CD14-positive monocyte (primary cell): ENCODE data around the gene RHPN2. TPM values are rescaled to one million over a fixed set of nuclear protein-coding genes. Genes with fewer than 3 reads are reported as not detected.
"Not testable (repeated sequence)": the region's sequence is repeated elsewhere in the genome, so short reads cannot be mapped to it uniquely, and the experiment has no call there.

ENCODE experiments used
- DNase-seq, 3 donors: peaks; one replicate each; pipeline ENCODE4 v3.0.0-alpha.2; 2011 to 2022
- H2AFZ ChIP-seq: 2 replicates; pipeline ENCODE4 v1.6.0; 2012; ENCODE audit warnings: mild to moderate bottlenecking, low read depth, low read length, inconsistent platforms; ENCODE audit not compliant: insufficient read depth, poor library complexity, severe bottlenecking
- H3K27ac ChIP-seq, 2 donors: 1 replicate in 1 of 2; 2 replicates in 1 of 2; pipeline ENCODE4 v1.5.1; 2012 to 2013; ENCODE audit warnings: low read length in 2 of 2, control low read depth in 1 of 2, inconsistent platforms in 1 of 2, low read depth in 1 of 2, mild to moderate bottlenecking in 1 of 2
- H3K27me3 ChIP-seq, 2 donors: one replicate each; pipeline versions ENCODE4 v1.6.0 to v1.6.1; 2011 to 2013; ENCODE audit warnings: low read length in 2 of 2; ENCODE audit not compliant: control insufficient read depth in 2 of 2, insufficient read depth in 2 of 2
- H3K36me3 ChIP-seq, 2 donors: replicated peaks in 1 of 2; 1 replicate in 1 of 2; 2 replicates in 1 of 2; pipeline versions ENCODE4 v1.5.1 to v1.6.1; 2012 to 2013; ENCODE audit warnings: low read length in 2 of 2, control low read depth in 1 of 2, inconsistent platforms in 1 of 2, mild to moderate bottlenecking in 1 of 2; ENCODE audit not compliant: insufficient read depth in 2 of 2, control insufficient read depth in 1 of 2
- H3K4me1 ChIP-seq, 2 donors: 1 replicate in 1 of 2; 2 replicates in 1 of 2; pipeline versions ENCODE4 v1.5.1 to v1.6.1; 2012 to 2013; ENCODE audit warnings: low read length in 2 of 2, control low read depth in 1 of 2, inconsistent platforms in 1 of 2, mild to moderate bottlenecking in 1 of 2, moderate library complexity in 1 of 2; ENCODE audit not compliant: insufficient read depth in 2 of 2, control insufficient read depth in 1 of 2
- H3K4me2 ChIP-seq: replicated peaks from 2 replicates; pipeline ENCODE3; 2012; ENCODE audit warnings: low read length, moderate library complexity, mild to moderate bottlenecking; ENCODE audit not compliant: poor library complexity, severe bottlenecking; ENCODE audit errors: extremely low read depth
- H3K4me3 ChIP-seq, 3 experiments: fragments of 200-600 bp in 1 of 3; sonication (generic) in 1 of 3; replicated peaks in 1 of 3; 1 replicate in 2 of 3; 2 replicates in 1 of 3; pipeline ENCODE4 v1.5.1; 2011 to 2013; ENCODE audit warnings: low read length in 3 of 3, mild to moderate bottlenecking in 3 of 3, control low read depth in 2 of 3, low read depth in 2 of 3, inconsistent platforms in 1 of 3, moderate library complexity in 1 of 3
- H3K79me2 ChIP-seq: 2 replicates; pipeline ENCODE4 v1.6.0; 2012; ENCODE audit warnings: mild to moderate bottlenecking, control low read depth, inconsistent platforms, low read length, moderate library complexity; ENCODE audit not compliant: insufficient read depth
- H3K9ac ChIP-seq: 2 replicates; pipeline ENCODE4 v1.6.0; 2017; ENCODE audit warnings: low read length, mild to moderate bottlenecking; ENCODE audit not compliant: insufficient read depth, poor library complexity, severe bottlenecking
- H3K9me3 ChIP-seq, 2 donors: replicated peaks in 1 of 2; 1 replicate in 1 of 2; 2 replicates in 1 of 2; pipeline versions ENCODE4 v1.5.1 to v1.6.1; 2012 to 2013; ENCODE audit warnings: low read length in 2 of 2, control low read depth in 1 of 2; ENCODE audit not compliant: control insufficient read depth in 1 of 2, insufficient read depth in 1 of 2
- H4K20me1 ChIP-seq: 2 replicates; pipeline ENCODE4 v1.6.0; 2012; ENCODE audit warnings: mild to moderate bottlenecking, low read length, control low read depth, moderate library complexity; ENCODE audit not compliant: insufficient read depth
- H3K27ac Mint-ChIP-seq, 7 donors: one replicate each; pipeline ENCODE4 v1.8.0; 2020; ENCODE audit warnings: mild to moderate bottlenecking in 7 of 7, mixed read lengths in 7 of 7, moderate library complexity in 6 of 7, inconsistent platforms in 2 of 7
- H3K27me3 Mint-ChIP-seq, 3 donors: one replicate each; pipeline ENCODE4 v1.8.0; 2021 to 2022; ENCODE audit warnings: low read depth in 3 of 3, mild to moderate bottlenecking in 3 of 3, mixed read lengths in 3 of 3, moderate library complexity in 3 of 3, inconsistent platforms in 1 of 3
- H3K36me3 Mint-ChIP-seq, 2 donors: one replicate each; pipeline ENCODE4 v1.8.0; 2020; ENCODE audit warnings: mixed read lengths in 2 of 2, inconsistent platforms in 1 of 2, mild to moderate bottlenecking in 1 of 2
- H3K4me1 Mint-ChIP-seq: one replicate; pipeline ENCODE4 v1.8.0; 2020; ENCODE audit warnings: mild to moderate bottlenecking, mixed read lengths
- H3K4me3 Mint-ChIP-seq, 2 donors: one replicate each; pipeline ENCODE4 v1.8.0; 2020; ENCODE audit warnings: mild to moderate bottlenecking in 2 of 2, mixed read lengths in 2 of 2, moderate library complexity in 1 of 2
- H3K9me3 Mint-ChIP-seq, 7 donors: one replicate each; pipeline ENCODE4 v1.8.0; 2020 to 2022; ENCODE audit warnings: mixed read lengths in 7 of 7, mild to moderate bottlenecking in 6 of 7, moderate library complexity in 6 of 7, inconsistent platforms in 2 of 7
- WGBS: methylation state at CpG from one replicate; pipeline ENCODE4 v1.1.5; 2013; ENCODE audit warnings: missing lambda C conversion rate; ENCODE audit not compliant: insufficient coverage; 5-methylcytosine and 5-hydroxymethylcytosine counted together
- intact Hi-C, 2 donors: fragments of 100-400 bp; cut with micrococcal nuclease; formaldehyde crosslinking; loops; one replicate each; pipeline versions ENCODE4 v1.15.0 to v1.15.1; 2023
- polyA plus RNA-seq, 3 donors: library from polyadenylated mRNA; depleted of rRNA in 1 of 3; unstranded in 2 of 3; stranded (reverse) in 1 of 3; fragments of 300-500 nt in 2 of 3; fragments of >200 nt in 1 of 3; fragmentation: Illumina TruSeq in 2 of 3; gene quantifications; 1 replicate in 2 of 3; 2 replicates in 1 of 3; pipeline ENCODE4 v1.2.3, GENCODE V29; 2012 to 2021
- TF ChIP-seq, protein P1 (sequence below): fragments of 200-600 bp; IDR thresholded peaks from one replicate; pipeline ENCODE4 v1.8.0; 2022; ENCODE audit warnings: antibody characterized with exemption, mild to moderate bottlenecking

RHPN2 gene
- polyA plus RNA-seq, 3 donors, result 0.16 to 0.93 (median 0.51) TPM

DNA sequence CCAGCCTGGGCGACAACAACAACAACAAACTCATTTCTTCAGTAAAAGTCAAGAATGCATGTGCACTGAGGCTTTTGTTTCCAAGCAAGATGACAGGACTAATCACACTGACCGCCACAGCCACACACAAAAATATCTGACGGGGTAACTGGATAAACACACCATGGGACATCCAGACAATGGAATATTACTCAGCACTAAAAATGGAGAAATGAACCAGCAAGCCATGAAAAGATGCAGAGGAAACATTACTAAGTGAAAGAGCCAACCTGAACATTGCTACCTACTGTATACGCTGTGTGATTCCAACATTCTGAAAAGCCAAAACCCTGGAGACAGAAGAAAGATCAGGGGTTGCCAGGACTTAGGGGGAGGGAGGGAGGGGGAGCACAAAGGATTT, 56.0 kb downstream of the RHPN2 start:
- no peaks in the 10 kb centered on the region for H4K20me1 ChIP-seq

DNA sequence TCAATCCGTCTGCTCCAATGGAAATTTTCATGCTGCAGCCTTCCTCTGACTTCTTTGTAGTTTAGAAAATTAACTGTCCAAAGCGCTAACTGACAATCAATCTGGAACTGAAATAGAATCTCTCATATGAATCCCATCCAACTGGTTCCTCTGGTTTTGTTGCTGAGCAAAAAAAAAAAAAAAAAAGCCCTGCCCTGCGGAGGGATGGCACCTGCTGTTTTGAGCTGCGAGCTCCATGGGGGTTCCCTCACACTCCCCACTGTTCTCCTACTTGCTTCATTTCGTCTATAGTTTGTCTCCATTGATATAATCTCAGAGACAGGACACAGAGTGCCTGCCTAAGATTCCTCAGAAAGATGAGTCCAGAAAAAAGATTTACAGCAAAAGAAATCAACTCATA, 59.2 kb downstream of the RHPN2 start:
- Mint-ChIP-seq H3K4me3 (no peak overlapping the region), H3K4me1 (no peaks in the 10 kb centered on the region), H3K27me3 (peaks cover 7 to 10% (median 8%) of the 10 kb centered on the region in 3 donors), H3K9me3 (peaks cover 0 to 2% (median 0%) of the 10 kb centered on the region in 7 donors), H3K27ac (no peak overlapping the region), H3K36me3 (no peaks in the 10 kb centered on the region)
- no peaks in the 10 kb centered on the region for H3K9me3 ChIP-seq
- no peaks in the 10 kb centered on the region for H3K27me3 ChIP-seq
- no peaks in the 10 kb centered on the region for H3K4me1 ChIP-seq
- H4K20me1 ChIP-seq, result no peaks in the 10 kb centered on the region
- no peaks in the 10 kb centered on the region for H3K79me2 ChIP-seq
- H2AFZ ChIP-seq, result no peak overlapping the region
- no peak overlapping the region for H3K9ac ChIP-seq
- TF ChIP-seq, protein P1, sequence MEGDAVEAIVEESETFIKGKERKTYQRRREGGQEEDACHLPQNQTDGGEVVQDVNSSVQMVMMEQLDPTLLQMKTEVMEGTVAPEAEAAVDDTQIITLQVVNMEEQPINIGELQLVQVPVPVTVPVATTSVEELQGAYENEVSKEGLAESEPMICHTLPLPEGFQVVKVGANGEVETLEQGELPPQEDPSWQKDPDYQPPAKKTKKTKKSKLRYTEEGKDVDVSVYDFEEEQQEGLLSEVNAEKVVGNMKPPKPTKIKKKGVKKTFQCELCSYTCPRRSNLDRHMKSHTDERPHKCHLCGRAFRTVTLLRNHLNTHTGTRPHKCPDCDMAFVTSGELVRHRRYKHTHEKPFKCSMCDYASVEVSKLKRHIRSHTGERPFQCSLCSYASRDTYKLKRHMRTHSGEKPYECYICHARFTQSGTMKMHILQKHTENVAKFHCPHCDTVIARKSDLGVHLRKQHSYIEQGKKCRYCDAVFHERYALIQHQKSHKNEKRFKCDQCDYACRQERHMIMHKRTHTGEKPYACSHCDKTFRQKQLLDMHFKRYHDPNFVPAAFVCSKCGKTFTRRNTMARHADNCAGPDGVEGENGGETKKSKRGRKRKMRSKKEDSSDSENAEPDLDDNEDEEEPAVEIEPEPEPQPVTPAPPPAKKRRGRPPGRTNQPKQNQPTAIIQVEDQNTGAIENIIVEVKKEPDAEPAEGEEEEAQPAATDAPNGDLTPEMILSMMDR, result no peak
- intact Hi-C loops, result no loop called here
- H3K4me2 ChIP-seq, result no peak overlapping the region
- H3K4me3 ChIP-seq, result no peak overlapping the region
- 56% methylated on average over 2 of the region's 5 CpGs for WGBS
- H3K27ac ChIP-seq, result no peak overlapping the region
- no peak for DNase-seq
- H3K36me3 ChIP-seq, result no peaks in the 10 kb centered on the region

More for the DNA sequence above, 56.0 kb downstream of the RHPN2 start:
- intact Hi-C loops, result no loop called here
- no peak overlapping the region for H3K4me3 ChIP-seq
- no peaks in the 10 kb centered on the region for H3K4me1 ChIP-seq
- peaks cover 2 to 11% (median 9%) of the 10 kb centered on the region in 3 donors for H3K27me3 Mint-ChIP-seq
- H3K79me2 ChIP-seq, result no peaks in the 10 kb centered on the region
- TF ChIP-seq, protein P1, result no peak
- no peak for DNase-seq
- no peak overlapping the region for H3K27ac ChIP-seq
- no peaks in the 10 kb centered on the region for H3K36me3 ChIP-seq
- 100% methylated on average over 1 of the region's 4 CpGs for WGBS
- no peaks in the 10 kb centered on the region for H3K36me3 Mint-ChIP-seq
- no peak overlapping the region for H3K9ac ChIP-seq
- H3K27me3 ChIP-seq, result no peaks in the 10 kb centered on the region
- no peak overlapping the region for H3K4me3 Mint-ChIP-seq
- no peak overlapping the region for H3K27ac Mint-ChIP-seq
- H3K9me3 Mint-ChIP-seq, result no peaks in the 10 kb centered on the region
- H2AFZ ChIP-seq, result no peak overlapping the region
- H3K9me3 ChIP-seq, result no peaks in the 10 kb centered on the region
- H3K4me2 ChIP-seq, result no peak overlapping the region
- H3K4me1 Mint-ChIP-seq, result no peaks in the 10 kb centered on the region

DNA sequence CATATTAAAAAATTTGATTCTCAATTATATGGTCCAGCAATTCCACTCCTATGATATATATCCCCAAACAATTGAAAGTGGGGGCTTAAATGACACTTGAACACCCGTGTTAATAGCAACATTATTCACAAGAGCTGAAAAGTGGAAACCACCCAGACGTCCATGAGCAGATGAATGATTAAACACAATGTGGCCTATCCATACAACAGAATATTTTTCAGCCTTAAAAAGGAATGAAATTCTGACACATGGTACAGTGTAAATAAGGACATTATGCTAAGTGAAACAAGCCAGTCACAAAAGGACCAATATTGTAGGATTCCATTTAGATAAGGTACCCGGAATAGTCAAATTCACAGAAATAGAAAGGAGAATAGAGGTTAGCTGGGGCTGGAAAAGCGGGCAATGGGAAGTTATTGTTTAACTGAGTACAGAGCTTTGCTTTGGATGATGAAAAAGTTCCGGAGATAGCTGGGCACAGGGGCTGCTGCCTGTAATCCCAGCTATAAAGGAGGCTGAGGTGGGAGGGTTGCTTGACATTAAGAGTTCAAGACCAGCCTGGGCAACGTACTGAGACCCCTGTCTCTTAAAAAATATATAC, 61.2 kb downstream of the RHPN2 start:
- H2AFZ ChIP-seq, H3K4me3 Mint-ChIP-seq, H3K27me3 ChIP-seq, H3K4me2 ChIP-seq, H3K4me3 ChIP-seq, H3K79me2 ChIP-seq, H3K36me3 Mint-ChIP-seq, H3K27ac Mint-ChIP-seq, H4K20me1 ChIP-seq, H3K4me1 Mint-ChIP-seq, H3K4me1 ChIP-seq, intact Hi-C loops, H3K36me3 ChIP-seq, H3K27ac ChIP-seq, H3K9me3 Mint-ChIP-seq, H3K9me3 ChIP-seq, H3K9ac ChIP-seq, DNase-seq: not testable (repeated sequence)
- peaks cover 7 to 17% (median 10%) of the 10 kb centered on the region in 3 donors for H3K27me3 Mint-ChIP-seq
- WGBS, result 90% methylated on average over 2 of the region's 6 CpGs
